GM18909 (cell line): ENCODE results near the gene PLEKHA8.

Experiments
- ATAC-seq: cut with Tn5 transposase; IDR thresholded peaks from one replicate; pipeline ENCODE4 v1.9.1; 2021; ENCODE audit warnings: mild to moderate bottlenecking; ENCODE audit not compliant: unreplicated experiment, poor library complexity

Gene PLEKHA8

GRCh38 chr7:30020535-30020934 is 7.7 kb upstream of the PLEKHA8 start:
- no peak for ATAC-seq

GRCh38 chr7:30022991-30023390 is 5.2 kb upstream of the PLEKHA8 start:
- no peak for ATAC-seq

GRCh38 chr7:30023524-30023923 is 4.7 kb upstream of the PLEKHA8 start:
- no peak for ATAC-seq

- ATAC-seq, result peak; percentile 77
These were observed 1.8 kb upstream of the PLEKHA8 start, which contains the start of gene FKBP14 for GRCh38 chr7:30026229-30027064. FKBP14 (minus strand) TSS chr7:30026702; CDS start chr7:30026508, 194 bp downstream.

- peak; percentile 31 for ATAC-seq
These were observed 1.2 kb upstream of the PLEKHA8 start for GRCh38 chr7:30027065-30027456.

- peak; percentile 7 for ATAC-seq
These were observed 434 bp upstream of the PLEKHA8 start for GRCh38 chr7:30027740-30028215.

- peak; percentile 18 for ATAC-seq
These were observed 780 bp downstream of the PLEKHA8 start for GRCh38 chr7:30028749-30029635.

- no peak for ATAC-seq
These were observed 1.5 kb downstream of the PLEKHA8 start for GRCh38 chr7:30029696-30030095.

- no peak for ATAC-seq
These were observed 4.3 kb downstream of the PLEKHA8 start for GRCh38 chr7:30032310-30033125.

GRCh38 chr7:30034501-30034900 is 6.3 kb downstream of the PLEKHA8 start:
- ATAC-seq, result no peak

GRCh38 chr7:30036220-30036619 is 8.0 kb downstream of the PLEKHA8 start:
- ATAC-seq, result no peak

- ATAC-seq, result no peak
These were observed 10.2 kb downstream of the PLEKHA8 start for GRCh38 chr7:30038196-30038980.

GRCh38 chr7:30040938-30041337 is 12.7 kb downstream of the PLEKHA8 start:
- no peak for ATAC-seq

GRCh38 chr7:30041526-30042269 is 13.5 kb downstream of the PLEKHA8 start:
- ATAC-seq, result no peak

GRCh38 chr7:30046127-30046770 is 18.0 kb downstream of the PLEKHA8 start:
- ATAC-seq, result no peak

GRCh38 chr7:30047124-30047523 is 18.9 kb downstream of the PLEKHA8 start:
- no peak for ATAC-seq

GRCh38 chr7:30048582-30048981 is 20.4 kb downstream of the PLEKHA8 start:
- no peak for ATAC-seq

GRCh38 chr7:30049173-30049572 is 21.0 kb downstream of the PLEKHA8 start:
- ATAC-seq, result no peak
